ENCODE results near the gene MAPK8.
"Not testable (repeated sequence)": the region's sequence is repeated elsewhere in the genome, so short reads cannot be mapped to it uniquely, and the experiment has no call there.

Gene MAPK8

DNA sequence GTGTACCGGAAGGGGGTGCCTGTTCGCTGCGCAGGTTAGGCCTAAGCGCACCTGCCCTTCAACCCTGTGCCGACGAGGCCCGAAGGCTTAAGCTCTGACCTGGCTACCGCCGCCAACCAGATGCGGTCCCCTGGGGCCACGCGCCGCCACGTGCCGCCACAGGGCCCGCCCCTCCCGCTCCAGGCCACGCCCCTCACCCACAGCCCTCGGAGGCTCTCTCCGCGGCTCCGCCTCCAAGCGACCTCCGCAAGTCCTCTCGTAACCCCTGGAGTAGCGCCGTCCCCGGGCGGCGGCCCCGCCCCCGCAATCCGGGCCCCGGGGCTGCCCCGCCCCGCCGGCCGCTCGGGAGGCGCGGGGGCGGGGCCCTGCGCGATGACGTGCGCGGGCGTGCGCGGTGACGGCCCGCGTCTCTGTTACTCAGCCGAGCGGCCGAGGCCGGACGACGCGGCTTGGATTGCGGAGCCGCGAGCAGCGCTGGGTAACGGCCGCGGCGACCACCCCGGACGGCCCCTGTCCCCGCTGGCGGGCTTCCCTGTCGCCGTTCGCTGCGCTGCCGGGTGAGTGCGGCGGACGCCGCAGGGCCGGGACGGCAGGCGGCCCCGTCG lies at the start of gene MAPK8:
Gene MAPK8, plus strand, starts transcription at position 413 of the 605 bp plus-strand sequence. CDS start 94,984 bp downstream, outside the sequence.
- DNase-seq (ENCODE audit: low spot score) = peak; percentile 94

DNA sequence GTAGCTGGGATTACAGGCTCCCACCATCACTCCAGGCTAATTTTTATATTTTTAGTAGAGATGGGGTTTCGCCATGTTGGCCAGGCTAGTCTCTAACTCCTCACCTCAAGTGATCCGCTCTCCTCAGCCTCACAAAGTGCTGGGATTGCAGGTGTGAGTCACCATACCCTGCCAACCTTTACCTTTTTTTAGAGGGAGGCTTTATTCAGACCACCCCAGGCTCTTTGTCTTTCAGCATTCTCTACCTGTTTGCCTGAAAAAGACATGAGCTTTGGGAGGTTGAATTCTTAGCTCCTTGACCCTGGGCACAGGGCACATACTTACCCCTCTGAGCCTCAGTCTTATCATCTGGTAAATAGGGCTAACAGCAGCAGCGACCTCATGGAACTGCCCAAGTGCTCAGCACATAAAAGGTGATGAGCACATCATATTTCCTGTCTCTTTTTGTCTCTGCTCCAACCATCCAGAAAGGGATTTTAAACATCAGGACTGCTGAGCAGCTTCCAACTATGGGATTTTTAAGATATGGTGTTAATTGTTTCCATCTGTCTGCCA lies 49.0 kb upstream of the MAPK8 start:
- DNase-seq (ENCODE audit: low spot score) = no peak

DNA sequence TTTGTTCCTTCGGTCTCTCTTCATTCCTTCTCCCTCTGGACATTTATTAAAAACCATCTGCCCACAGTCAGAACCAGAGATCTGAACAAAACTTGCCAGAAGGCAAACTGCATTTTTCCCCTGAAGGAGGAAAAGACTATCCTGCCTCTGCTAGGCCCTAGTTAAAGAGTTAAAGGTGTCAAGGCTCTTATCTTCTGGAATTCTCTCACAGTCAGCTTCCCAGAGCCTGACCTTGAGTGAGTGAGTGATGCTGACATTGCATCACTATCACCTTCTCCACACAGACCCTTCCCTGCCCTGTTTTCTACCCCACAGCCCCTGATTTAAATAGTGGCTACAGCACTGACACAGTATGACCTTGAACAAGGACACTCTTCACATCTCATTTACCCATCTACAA lies 48.4 kb upstream of the MAPK8 start:
- no peak for DNase-seq (ENCODE audit: low spot score)

DNA sequence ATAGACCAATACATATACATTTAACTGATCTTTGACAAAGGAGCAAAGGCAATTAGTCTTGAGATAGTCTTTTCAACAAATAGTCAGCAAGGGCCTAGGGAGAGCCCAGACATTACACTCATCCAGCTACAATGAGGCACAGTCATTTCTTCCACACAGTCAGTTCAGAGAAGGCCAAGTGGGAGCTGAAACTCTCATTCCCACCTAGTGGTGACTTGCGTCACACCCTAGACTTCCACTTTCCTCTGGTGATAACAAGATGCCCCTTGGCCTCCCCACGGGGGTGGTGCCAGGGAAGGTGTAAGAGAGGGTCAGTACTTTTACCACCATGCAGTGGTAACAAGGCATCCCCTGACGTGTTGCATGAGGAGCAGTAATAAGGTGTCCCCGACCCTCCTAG lies 39.9 kb upstream of the MAPK8 start:
- no peak for DNase-seq (ENCODE audit: low spot score)

DNA sequence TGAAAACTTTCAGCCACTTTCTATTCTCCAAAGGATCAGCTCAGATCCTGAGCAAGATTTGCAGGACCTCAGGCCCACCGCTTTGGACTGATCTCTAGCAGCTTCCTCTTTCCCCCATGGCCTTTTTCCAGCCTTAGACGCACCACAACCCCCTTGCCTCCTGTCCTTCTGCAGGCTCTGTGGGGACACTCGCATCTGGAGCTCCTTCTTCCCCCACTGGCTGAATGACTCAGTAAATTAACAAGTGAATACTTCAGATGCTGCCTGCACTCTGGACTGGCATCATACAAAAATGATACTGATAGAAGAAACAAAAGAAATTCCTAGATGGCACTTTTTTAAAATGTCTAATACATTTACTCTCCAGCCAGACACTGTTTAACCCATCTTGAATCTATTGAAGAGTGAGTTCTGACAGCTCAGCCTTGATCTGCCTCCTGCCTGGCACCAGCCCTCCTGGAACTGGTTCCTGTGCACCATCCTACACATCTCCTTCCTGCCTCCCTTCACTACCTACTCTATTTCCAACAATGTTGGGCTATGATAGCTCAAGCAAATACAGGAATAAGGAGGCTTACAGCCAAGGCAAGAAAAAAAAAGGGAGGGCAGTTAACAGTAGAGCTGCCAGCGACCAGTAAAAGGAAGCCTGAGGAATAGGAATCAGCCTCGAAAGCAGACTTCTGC lies 35.3 kb upstream of the MAPK8 start:
- DNase-seq (ENCODE audit: low spot score) = no peak

DNA sequence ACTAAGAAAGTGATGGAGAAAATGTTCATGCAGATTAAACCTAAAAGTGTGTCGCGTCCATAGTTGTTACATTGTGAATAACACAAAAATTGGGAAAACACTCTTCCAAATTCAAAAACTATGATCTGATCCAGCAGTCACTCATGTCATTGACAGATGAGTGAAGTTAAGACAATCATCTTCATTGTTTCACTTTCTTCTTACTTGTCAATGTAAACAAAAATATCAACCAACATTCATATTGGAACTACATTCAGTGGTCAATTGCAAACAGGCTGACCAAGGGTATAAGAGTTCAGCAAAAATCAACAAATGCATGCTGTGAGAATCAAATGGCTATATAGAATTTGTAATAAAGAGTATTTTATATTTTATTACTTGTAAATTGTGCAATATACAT lies 33.8 kb upstream of the MAPK8 start:
- no peak for DNase-seq (ENCODE audit: low spot score)

DNA sequence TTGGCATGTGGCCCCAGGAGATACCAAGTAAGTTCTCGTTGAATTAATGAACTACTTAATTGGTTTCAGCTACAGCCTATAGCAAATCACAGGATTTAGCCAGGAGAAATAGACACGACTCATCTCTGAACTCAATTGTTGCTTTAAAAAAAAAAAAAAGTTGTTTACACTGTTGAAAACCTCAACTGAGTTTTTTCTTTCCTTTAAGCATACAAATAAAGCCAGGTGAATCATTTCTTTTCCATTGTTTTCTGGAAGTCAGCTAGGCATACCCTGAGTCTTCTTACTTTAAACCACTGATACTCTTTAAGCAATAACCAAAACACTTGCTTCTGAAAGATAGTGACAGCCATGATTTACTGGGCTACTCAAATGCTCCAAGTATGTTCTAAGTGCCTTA lies 32.7 kb upstream of the MAPK8 start:
- DNase-seq (ENCODE audit: low spot score) = no peak

DNA sequence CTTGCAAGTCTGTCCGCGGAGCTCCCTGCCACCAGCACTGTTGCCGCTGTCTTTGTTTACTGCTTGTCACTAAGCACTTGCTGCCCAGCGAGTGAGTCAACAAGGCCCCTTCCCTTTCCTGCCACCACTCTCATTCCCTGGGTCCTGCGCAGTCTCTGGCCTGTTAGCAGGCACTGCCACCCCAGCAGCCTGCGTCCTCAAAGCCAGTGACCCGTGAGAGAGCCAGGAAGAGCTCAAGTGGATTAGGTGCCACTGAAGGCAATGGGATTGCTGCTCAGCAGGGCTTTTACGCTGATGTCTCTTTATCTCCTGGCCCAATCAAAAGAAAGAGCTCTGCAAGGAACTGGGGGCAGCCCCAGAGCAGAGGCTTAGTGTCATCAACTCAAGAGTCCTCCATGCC lies 31.8 kb upstream of the MAPK8 start, which contains the start of gene FRMPD2:
Gene FRMPD2, minus strand, starts transcription at position 61 of the 400 bp plus-strand sequence. CDS start 129 bp downstream, outside the sequence.
- DNase-seq (ENCODE audit: low spot score) = no peak

DNA sequence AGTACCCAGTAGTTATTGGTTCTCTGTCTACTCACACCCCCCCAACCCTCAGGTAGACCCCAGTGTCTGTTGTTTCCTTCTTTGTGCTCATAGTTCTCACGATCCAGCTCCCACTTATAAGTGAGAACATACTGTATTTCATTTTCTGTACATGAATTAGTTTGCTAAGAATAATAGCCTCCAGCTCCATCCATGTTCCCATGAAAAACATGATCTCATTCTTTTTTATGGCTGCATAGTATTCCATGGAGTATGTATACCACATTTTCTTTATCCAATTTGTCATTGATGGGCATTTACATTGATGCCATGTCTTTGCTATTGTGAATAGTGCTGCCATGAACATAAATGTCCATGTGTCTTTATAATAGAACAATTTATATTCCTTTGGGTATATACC lies 29.4 kb upstream of the MAPK8 start:
- no peak for DNase-seq (ENCODE audit: low spot score)

DNA sequence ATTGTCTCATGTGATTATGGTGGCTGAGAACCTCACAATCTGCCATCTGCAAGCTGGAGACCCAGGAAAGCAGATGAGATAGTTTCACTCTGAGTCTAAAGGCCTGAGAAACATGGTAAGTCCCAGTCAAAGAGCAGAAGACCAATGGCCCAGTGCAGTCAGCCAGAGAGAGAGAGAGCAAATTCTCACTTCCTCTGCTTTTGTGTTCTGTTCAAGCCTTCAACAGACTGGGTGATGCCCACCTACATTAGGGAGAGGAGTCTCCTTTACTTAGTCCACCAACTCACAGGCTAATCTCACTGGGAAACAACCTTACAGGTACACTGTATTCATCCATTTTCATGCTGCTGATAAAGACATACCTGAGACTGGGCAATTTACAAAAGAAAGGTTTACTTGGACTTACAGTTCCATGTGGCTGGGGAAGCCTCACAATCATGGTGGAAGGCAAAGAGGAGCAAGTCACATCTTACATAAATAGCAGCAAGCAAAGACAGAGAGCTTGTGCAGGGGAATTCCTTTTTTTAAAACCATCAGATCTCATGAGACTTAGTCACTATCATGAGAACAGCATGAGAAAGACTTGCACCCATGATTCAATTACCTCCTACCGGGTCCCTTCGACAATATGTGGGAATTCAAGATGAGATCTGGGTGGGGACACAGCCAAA lies 27.3 kb upstream of the MAPK8 start:
- no peak for DNase-seq (ENCODE audit: low spot score)

DNA sequence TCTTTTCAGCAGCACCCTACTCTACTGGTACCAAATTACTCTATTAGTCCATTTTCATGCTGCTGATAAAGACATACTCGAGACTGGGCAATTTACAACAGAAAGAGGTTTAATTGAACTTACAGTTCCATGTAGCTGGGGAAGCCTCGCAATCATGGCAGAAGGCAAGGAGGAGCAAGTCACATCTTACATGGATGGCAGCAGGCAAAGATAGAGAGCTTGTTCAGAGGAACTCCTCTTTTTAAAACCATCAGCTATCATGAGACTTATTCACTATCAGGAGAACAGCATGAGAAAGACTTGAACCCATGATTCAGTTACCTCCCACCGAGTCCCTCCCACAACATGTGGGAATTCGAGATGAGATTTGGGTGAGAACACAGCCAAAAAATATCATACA lies 24.8 kb upstream of the MAPK8 start:
- DNase-seq (ENCODE audit: low spot score) = not testable (repeated sequence)

DNA sequence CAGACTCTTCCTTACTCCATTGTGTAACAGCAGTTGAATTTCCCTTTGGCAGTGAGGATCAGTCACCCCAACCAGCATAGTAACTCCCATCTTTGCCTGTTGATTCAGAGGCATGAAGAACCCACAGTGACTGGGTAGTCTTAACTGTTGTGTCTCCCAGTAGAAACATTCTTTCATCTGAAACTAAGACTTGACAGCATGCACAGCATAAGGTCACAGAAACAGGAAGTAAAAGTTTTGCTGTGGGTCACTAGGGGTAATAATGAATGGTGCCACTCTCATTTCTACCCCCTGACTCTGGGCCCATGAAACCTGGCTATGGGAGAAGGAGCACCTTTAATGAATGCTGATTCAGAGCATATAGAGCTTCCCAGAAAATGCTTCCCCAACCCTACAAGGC lies 23.6 kb upstream of the MAPK8 start:
- no peak for DNase-seq (ENCODE audit: low spot score)

DNA sequence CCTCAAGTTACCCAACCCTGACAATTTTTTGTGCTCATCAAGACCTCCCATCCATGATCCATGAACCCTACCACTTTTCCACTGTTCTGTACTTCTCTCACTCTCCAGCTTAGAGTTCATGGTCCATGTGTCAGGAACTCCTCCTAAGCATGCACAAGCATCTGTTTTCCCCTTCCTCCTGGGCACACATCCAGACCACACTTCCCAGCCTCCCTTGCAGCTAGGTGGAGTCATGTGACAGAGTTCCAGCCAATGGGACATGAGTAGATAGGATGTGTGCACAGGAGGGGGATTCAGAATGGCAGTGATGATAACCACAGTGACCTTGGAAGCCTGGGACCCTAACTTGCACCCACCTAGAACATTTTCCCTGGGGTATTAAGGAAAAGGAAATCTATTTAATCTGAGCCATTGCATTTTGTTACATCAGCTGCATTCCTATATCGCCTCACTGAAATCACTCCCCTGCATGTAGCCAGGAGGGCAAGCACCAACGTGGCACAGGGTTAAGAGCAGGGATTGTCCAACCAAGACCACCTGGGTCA lies 22.4 kb upstream of the MAPK8 start:
- no peak for DNase-seq (ENCODE audit: low spot score)

DNA sequence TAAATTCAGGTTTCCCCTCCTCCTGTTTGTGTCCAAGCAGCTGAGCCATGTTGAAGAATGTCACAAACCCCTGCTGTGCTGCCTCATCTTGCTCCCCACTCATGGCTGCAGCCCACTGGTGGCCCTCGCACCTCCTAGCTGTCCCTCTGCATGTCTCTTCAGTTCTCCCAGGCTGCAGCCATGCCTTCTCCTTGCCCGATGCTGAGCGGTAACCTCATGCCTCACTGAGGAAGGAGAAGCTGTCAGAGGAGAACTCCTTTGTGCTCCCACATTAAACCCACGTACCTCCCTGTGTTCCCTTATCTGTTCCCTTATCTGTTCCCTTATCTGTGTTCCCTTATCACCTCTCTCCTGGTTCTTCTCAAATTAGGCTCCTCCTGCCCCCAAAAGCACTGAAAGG lies 21.7 kb upstream of the MAPK8 start:
- no peak for DNase-seq (ENCODE audit: low spot score)

DNA sequence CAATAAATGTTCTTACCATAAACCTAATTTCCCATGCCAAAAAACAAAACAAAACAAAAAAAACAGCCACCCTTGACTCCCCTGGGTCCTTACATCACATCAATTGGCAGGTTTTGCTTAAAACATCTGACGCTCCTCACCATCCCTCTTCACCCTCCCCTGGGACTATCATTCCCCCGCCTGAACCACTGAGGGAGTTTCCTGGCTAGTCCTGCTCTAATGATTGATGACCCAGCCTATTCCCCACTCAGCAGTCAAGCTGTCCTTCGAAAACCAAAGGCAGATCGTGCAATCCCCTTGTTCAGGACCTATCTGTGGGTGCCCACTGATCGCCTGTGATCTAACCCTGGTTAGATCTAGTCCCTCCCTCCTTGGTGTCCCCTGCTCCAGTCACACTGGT lies 20.8 kb upstream of the MAPK8 start:
- no peak for DNase-seq (ENCODE audit: low spot score)

DNA sequence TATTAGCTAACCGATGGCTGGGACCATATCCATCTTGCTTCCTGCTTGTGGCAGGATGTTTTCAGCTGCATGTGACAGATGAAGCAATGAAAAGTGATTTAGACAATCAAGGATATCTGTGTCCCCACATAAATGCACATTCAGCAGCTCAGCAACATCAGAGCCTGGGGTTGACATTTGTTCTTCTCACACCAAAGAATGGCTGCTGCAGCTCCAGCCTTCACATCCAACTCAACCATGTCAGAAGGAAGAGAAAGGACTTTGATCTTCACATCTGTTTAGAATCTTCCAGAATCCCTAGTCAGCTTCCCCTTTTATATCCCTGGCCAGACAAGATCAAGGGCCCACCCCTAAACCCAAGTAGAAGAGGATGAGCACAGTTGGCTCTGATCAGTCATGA lies 20.1 kb upstream of the MAPK8 start:
- no peak for DNase-seq (ENCODE audit: low spot score)

DNA sequence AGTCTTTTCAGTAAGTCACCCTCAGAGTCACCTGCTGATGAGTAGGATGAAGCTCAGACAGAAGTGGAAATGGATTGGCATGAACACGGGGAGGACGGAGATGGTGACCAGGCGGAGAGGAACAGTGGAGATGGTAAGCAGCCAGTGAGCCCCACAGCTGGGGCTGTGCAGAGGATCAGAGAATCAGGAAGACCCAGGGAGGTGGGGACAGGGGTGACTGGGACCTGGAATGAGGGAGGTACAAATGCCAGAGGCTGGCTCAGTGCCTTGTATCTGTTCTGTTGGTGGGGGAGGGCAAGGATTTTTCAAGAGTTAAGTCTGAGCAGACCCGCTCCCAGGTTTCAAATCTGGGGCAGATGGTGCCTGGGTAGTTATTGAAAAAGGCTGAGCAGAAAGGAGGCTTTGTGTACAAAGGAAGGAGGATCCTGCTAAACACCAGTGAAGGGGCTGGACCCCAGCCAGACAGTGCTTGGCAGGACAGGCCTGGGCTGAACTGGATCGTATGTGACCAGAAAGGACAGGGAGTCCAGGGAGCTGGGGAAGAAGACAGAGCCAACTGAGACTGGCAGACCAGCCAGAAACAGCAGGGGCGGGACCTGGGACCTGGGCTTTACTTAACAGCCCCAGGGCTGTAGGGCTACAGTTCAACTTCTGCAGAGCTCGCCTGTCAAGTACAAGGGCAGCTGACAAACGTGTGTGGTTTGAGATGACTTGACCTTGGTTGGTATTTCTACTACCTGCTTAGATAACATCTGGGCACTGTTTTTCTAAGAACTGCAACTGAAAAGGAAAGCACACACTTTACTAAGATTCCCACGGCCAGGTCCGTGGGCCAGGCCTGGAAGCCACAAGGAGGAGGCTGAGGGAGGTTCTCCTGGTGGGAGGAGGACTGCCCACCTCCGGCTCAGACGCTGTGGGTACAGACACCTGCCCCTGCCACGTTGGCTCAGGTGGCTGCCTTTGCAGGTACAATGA lies 18.8 kb upstream of the MAPK8 start:
- no peak for DNase-seq (ENCODE audit: low spot score)

DNA sequence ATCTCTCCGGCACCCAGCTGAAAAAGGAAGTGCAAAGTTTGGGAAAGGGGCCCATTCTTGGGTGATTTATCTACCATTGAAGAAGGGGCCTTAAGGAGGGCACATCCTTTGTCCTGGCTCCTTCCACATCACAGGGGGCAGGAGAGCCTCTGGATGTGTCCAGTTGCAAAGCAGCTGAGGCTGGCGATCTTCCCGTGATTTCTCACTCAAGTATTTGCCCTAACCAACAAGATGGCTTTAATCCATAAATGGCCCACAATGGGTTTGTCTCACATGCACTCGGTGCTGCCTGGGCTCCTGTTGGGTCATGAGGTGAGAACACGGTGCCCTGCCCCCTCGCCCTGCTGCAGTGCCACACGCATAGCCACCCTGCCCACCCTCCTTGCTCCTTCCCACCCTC lies 17.8 kb upstream of the MAPK8 start:
- DNase-seq (ENCODE audit: low spot score) = no peak

DNA sequence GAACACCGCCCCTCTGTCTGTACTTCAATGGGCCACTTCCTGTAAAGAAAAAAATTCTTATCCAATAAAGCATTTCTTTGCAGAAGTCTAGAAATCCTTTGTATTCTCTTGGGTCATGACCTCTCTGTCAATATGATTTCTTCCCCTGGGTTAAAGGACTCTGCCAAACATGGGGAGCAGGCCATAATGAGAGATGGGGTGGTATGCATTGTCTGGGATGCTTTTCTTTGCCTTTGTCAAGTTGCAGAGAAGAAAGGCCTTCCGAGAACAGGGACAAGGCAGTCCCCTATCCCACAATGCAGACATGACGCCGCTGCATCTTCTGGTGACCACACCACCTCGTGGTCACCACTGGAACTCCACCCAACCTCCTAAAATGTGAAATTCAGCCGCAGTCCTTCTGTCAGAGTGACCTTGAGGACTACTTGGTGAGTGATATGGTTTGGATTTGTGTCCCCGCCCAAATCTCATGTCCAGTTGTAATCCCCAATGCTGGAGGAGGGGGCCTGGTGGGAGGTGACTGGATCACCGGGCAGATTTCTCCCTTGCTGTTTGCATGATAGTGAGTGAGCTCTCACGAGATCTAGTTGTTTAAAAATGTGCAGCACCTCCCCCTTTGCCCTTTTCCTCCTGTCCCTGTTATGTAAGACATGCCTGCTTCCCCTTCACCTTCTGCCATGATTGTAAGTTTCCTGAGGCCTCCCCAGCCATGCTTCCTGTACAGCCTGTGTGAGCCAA lies 16.8 kb upstream of the MAPK8 start:
- peak; percentile 40 for DNase-seq (ENCODE audit: low spot score)

DNA sequence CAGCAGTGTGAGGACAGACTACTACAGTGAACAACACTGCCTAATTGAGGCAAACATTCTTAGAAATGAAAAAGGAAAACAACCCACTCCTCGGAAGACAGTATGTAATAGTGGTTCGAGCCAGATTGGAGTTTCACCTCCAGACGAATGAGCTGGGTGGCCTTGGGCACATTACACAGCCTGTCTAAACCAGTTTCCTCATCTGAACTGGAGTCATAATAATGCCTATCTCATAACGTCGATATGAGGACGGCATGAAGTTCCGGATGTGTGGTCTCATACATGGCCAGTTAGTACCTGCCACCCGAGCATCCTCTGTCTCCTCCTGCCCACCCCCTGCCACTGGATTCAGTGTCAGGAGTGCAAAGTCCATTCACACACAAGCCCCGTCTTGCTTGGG lies 16.2 kb upstream of the MAPK8 start:
- DNase-seq (ENCODE audit: low spot score) = no peak

DNA sequence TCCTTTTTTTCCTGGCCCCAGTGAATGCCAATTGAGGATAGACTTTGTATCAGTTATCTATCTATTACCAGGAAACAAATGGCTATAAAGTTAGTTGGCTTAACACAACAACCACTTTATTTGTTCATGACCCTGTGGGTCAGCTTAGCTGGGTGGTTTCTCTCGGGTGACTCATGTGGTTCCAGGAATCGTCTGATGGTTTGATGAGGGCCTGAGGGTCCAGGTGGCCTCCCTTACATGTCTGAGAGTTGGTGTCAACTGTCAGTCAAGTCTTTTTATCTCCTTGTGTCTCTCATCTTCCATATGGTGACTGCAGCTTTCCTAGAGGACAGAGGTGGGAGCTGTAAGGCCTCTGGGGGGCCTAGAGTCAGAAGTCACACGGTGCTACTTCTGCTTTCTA lies 15.3 kb upstream of the MAPK8 start:
- DNase-seq (ENCODE audit: low spot score) = no peak

All from hepatic stellate cell (primary cell).